Epidermal melanocyte (primary cell): ENCODE results near the gene HDGFL3.
"Not testable (repeated sequence)": the region's sequence is repeated elsewhere in the genome, so short reads cannot be mapped to it uniquely, and the experiment has no call there.

Experiments used
- DNase-seq: peaks from one replicate; pipeline ENCODE4 v3.0.0; 2011; ENCODE audit warnings: low spot score; ENCODE audit not compliant: insufficient read length

Gene HDGFL3

GRCh38 chr15:83194528-83194927 is 13.1 kb downstream of the HDGFL3 start:
- DNase-seq, result no peak

- DNase-seq, result no peak
Measured at GRCh38 chr15:83193721-83194120, 13.9 kb downstream of the HDGFL3 start.

GRCh38 chr15:83192742-83193141 is 14.9 kb downstream of the HDGFL3 start:
- no peak for DNase-seq

- no peak for DNase-seq
Measured at GRCh38 chr15:83190450-83190849, 17.2 kb downstream of the HDGFL3 start.

GRCh38 chr15:83185561-83185960 is 22.1 kb downstream of the HDGFL3 start:
- no peak for DNase-seq

- DNase-seq, result no peak
Measured at GRCh38 chr15:83178869-83179325, 28.7 kb downstream of the HDGFL3 start.

GRCh38 chr15:83178390-83178789 is 29.2 kb downstream of the HDGFL3 start:
- DNase-seq, result no peak

GRCh38 chr15:83174891-83175290 is 32.7 kb downstream of the HDGFL3 start:
- DNase-seq, result no peak

- DNase-seq, result no peak
Measured at GRCh38 chr15:83170474-83171165, 37.0 kb downstream of the HDGFL3 start.

GRCh38 chr15:83169576-83169975 is 38.0 kb downstream of the HDGFL3 start:
- not testable (repeated sequence) for DNase-seq

- no peak for DNase-seq
Measured at GRCh38 chr15:83166830-83167229, 40.8 kb downstream of the HDGFL3 start.

GRCh38 chr15:83166218-83166617 is 41.4 kb downstream of the HDGFL3 start:
- DNase-seq, result no peak

- no peak for DNase-seq
Measured at GRCh38 chr15:83164771-83165404, 42.7 kb downstream of the HDGFL3 start.

- DNase-seq, result no peak
Measured at GRCh38 chr15:83164111-83164770, 43.4 kb downstream of the HDGFL3 start.

- no peak for DNase-seq
Measured at GRCh38 chr15:83163032-83163431, 44.6 kb downstream of the HDGFL3 start.

- DNase-seq, result no peak
Measured at GRCh38 chr15:83160741-83161140, 46.9 kb downstream of the HDGFL3 start.

GRCh38 chr15:83158393-83158792 is 49.2 kb downstream of the HDGFL3 start:
- DNase-seq, result no peak

GRCh38 chr15:83155942-83156341 is 51.7 kb downstream of the HDGFL3 start:
- no peak for DNase-seq

- no peak for DNase-seq
Measured at GRCh38 chr15:83153288-83153687, 54.3 kb downstream of the HDGFL3 start.

GRCh38 chr15:83144771-83145170 is 62.9 kb downstream of the HDGFL3 start:
- no peak for DNase-seq

GRCh38 chr15:83142151-83142550 is 65.5 kb downstream of the HDGFL3 start:
- DNase-seq, result not testable (repeated sequence)

- DNase-seq, result no peak
Measured at GRCh38 chr15:83132861-83133523, 74.6 kb downstream of the HDGFL3 start.
